Prostate gland (tissue), 2 donors: ENCODE data around the gene PAAF1.

Experiments used
- CTCF ChIP-seq, 4 experiments: fragments of 200-600 bp in 2 of 4; fragments of 450-650 bp in 2 of 4; sonication (generic) in 2 of 4; IDR thresholded peaks; 1 replicate in 3 of 4; 2 replicates in 1 of 4; pipeline ENCODE4 v1.5.1; 2016 to 2019; ENCODE audit warnings: antibody characterized with exemption in 4 of 4, mild to moderate bottlenecking in 2 of 4, moderate library complexity in 2 of 4
- POLR2A ChIP-seq: fragments of 450-650 bp; IDR thresholded peaks from one replicate; pipeline ENCODE4 v1.6.1; 2016; ENCODE audit warnings: antibody characterized with exemption, mild to moderate bottlenecking

DNA sequence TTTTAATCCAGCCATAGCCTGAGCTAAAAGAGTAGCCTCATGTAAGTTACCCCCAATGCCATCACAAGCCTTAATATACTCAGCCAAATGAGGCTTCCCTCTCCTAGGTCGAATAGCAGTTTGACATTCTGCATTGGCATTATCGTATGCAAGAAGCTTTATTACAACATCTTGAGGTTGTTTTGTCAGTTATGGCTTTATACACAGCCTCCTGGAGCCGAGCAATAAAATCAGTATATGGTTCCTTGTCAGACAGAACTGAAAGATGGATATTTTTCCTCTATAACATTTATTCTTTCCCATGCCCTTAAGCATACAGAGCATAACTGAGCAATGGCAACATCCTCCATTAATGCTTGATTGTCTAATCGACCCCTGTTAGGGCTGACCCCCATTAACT, 68.6 kb downstream of the PAAF1 start:
- TF ChIP-seq CTCF (IDR thresholded peaks at IDR 0.05) (no peak), POLR2A (no peak)
